Astrocyte of the hippocampus (primary cell): Measurements from ENCODE around the gene PHKA1.
"Not testable (repeated sequence)": the region's sequence is repeated elsewhere in the genome, so short reads cannot be mapped to it uniquely, and the experiment has no call there.

Experiments
- DNase-seq: peaks from one replicate; pipeline ENCODE4 v3.0.0; 2011; ENCODE audit warnings: low read depth, low spot score

Gene PHKA1

DNA sequence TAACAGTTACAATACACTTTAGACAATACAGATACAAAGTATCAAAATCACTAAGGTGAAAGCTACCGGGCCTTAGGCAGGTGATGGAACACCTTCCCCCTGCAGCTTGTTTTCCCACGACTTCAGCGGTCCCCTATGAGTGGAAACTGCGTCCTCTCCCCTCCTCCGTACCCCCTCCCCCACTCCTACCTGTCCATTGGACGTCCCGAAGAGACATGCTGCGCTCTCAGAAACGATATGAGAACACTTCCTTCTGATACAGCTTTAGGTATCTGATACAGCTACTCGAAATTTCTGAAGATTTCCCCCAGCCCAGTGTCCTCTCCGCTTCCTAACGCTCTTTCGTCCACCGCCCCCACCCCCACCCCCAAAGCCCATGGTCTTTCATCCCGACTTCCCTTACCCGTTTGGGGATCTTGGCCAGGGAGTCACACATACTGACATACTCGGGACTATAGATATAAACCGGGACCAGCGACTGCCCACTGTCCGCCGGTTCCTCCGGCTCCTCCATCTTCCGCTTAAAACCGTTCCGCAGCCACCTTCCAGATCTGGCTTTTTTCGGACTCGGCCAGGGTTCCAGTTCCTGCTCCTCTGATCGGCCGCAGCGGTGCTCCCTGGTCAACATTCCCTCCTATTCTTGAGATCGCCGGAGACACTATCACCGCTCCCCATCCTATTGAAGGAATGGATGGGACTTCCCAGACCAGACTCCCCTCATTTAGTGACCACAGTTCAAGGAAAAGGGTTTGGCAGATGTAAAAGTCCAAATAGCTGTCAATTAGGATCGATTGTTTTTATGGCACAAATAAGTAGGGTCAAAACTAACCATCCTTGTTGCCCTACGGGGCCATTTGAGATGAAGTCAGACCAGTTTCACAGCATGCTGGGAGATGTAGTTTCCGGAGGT lies 141.6 kb downstream of the PHKA1 start, which contains the start of gene HDAC8:
Gene HDAC8 (minus strand): TSS at position 596 of the 910 bp plus-strand sequence. CDS start 82 bp downstream, at position 514.
- peak; percentile 88 for DNase-seq

DNA sequence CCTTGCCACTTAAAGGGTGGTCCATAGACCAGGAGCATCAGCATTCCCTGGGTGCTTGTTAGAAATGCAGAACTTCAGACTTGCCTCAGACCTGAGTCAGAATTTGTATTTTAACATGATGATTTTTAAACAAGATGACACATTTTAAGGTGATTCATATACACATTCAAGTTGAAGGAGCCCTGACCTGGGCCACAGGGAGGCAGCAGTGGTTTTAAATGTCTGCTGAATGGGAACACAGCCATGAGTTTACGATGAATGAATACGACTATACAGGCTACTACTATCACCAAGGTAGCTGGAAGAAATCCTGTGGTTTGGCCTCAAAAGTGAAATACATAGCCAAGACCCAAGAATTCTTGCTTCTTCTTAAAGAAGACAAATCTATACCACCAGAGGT lies 144.3 kb downstream of the PHKA1 start:
- peak; percentile 73 for DNase-seq

DNA sequence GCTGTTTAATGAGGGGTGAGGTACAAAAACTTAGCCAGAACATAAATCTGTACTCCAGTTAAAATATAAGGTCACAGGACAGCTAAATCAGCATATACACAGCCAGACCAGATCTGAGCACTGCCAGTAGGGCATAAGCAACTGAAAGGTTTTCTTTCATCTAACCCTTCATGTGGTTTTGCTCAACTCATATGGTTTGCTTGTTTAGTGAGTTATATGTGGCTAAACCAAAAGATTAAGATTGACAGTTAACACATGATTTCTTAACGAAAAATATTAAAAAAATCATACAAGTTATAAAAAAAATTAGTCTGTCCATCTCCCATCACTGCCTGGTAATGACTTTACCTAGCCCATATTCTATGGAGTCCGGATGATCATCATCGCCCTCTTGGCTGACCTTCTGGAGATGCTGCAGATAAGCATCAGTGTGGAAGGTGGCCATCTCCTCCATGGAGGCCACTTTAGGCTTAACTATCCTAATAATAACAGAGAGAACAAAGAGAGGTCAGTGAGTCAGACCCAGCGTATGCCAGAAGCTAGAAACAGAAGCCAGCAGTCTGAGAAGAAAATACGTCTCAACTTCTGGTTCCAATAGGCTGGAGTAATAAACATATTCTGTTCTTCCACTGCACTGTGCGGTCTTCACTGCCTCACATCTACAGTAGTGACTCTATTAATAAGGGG lies 145.6 kb downstream of the PHKA1 start:
- peak; percentile 51 for DNase-seq

DNA sequence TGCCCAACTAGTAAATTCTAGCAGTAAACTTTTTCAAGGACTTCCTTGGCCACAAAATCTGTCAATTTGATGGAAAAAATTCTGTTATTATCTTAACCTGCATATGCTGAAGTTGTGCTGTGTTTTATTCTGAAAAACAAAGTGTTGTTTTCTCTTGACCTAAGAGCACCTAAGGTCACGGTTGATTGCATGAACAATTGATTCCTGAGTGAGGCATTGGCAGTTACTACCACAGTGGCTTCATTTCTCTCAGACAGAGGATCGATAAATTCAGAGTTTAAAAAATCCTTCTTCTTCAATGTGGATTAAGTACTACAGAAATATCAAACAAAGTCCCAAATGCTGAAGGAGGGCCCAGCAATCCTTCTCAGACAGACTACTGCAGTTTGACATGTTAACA lies 147.7 kb downstream of the PHKA1 start:
- DNase-seq, result no peak

DNA sequence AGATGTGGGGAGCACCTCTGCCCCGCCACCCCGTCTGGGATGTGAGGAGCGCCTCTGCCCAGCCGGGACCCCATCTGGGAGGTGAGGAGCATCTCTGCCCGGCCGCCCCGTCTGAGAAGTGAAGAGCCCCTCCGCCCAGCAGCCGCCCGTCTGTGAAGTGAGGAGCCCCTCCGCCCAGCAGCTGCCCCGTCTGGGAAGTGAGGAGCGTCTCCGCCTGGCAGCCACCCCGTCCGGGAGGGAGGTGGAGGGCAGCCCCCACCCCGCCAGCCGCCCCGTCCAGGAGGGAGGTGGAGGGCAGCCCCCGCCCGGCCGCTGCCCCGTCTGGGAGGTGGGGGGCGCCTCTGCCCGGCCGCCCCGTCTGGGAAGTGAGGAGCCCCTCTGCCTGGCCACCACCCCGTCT lies 154.5 kb downstream of the PHKA1 start:
- DNase-seq, result not testable (repeated sequence)

DNA sequence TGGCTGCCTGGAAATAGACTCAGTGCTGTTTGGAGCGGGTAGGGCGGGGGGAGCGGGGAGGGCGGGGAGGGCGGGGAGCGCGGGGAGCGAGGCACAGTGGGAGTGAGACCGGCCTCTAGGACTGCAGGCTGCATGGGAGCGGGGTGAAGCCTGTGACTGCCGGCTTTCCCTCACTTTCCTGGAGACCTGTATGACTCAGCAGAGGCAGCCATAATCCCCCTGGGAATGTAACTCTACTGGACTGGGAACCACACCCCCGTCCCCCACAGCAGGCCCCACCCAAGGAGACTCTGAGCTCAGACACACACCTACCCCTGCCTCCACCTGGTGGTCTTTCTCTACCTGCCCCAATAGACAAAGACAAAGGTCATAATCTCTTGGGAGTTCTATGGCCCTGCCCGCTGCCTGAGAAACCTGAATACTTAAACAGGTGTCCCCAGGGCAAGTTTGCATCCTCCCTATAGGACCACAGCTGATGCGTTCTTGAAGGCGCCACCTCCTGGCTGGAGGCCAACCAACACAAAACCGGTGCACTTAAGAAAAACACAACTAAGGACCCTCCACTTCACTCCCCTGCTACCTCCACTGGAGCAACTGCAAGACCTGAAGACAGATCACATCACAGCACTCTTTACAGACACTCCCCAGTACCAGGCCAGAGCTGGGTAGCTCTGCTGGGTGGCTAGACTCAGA lies 159.5 kb downstream of the PHKA1 start:
- peak; percentile 72 for DNase-seq

DNA sequence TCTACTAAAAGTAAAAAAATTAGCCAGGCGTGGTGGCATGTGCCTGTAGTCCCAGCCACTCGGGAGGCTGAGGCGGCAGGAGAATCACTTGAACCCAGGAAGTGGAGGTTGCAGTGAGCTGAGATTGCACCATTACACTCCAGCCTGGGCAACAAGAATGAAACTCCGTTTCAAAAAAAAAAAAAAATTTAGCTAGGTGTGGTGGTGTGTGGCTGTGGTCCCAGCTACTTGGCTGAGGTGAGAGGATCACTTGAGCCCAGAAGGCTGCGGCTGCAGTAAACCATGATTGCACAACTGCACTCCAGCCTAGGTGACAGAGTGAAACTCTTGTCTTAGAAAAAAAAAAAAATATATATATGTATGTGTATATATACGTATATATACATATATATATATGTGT lies 161.7 kb downstream of the PHKA1 start:
- not testable (repeated sequence) for DNase-seq

DNA sequence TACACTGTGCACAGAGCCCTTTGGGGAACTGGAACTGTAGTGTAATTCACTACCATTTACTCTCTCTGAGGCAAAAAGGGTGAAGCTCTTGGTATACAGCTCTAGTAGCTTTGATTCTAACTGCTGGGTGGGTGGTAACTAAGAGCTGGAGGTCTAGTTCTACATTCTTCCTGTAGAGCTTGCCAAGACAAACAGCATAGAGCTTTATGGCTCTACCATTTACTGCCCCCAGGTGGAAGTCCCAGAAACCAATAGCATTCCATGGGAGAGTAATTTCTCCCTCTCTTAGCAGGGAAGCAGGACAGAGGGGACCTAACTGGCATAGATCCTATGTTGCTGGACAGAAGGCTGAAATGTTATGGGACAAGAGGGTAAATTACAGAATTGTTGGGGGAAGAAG lies 168.1 kb downstream of the PHKA1 start:
- DNase-seq, result peak; percentile 15

DNA sequence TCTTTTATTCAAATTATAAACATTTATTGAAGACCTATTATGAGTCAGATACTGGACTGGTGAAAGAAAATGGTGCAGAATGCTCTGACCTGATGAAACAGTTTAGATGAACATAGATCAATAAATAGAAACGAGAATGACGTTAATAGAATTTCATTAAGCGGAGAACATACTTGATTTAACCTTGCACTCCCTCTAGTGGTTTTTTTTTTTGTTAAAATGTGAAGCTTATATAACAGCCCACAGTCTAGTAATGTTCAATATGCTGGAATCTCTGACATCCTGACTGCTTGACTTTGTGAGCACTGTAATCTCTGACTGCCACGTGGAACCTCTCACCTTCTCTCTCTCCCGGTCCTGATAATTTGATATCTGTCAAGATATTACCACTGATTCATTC lies 173.8 kb downstream of the PHKA1 start:
- DNase-seq, result peak; percentile 20

DNA sequence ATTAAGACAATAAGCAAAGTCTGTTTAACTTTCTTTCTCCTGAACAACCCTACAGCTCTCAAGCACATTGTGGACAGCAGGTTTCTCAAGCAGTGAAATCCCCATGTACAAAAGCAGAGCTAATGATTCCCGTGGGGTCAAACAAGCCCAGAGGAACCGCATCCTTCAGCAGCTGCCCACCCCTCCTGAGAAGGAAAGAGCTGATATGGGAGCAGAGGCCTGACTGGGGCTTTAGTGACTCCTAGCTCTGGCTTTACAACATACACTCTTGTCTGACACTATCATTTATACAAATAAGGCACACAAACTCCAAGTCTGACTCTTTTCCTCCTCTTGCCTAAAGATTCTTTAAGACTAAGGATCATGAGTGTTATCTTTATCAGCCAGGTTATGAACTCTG lies 174.3 kb downstream of the PHKA1 start:
- DNase-seq, result no peak

DNA sequence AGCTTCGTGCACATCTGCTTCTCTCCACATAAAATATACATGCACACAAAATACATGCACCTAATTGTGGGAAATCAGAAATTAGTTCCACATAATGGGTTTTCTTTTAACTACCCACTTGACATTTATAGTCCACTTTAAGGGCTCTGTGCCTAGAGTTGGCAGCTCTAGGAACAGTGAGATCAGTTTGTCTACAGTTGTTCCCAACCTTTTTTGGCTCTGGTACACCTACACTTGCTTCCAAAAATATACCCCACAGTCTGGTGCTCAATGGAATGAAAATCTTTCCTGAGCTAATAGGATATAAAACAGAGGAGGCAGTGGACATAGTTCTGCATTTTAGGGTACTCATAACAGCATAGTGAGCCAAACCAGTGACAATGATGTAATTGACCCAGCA lies 177.6 kb downstream of the PHKA1 start:
- no peak for DNase-seq

DNA sequence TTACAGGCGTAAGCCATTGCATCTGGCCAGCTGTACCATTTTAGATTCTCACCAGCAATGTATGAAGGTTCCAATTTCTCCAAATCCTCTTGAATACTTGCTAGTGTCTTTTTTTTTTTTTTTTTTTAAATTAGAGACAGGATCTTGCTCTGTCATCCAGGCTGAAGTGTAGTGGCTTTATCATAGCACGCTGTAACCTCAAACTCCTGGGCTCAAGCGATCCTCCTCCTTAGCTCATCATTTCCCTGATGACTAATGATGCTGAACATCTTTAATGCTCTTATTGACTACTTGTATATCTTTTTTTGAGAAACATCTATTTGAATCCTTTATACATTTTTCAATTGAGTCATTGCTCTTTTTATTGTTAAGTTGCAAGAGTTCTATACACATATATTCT lies 181.7 kb downstream of the PHKA1 start:
- DNase-seq, result no peak
